HG03108 (cell line): Measurements from ENCODE around the gene CNR1.

ENCODE experiments used
- ATAC-seq: cut with Tn5 transposase; IDR thresholded peaks from one replicate; pipeline ENCODE4 v1.9.1; 2021; ENCODE audit warnings: moderate library complexity; ENCODE audit not compliant: unreplicated experiment

CNR1 gene

GRCh38 chr6:88144637-88145297, 21.4 kb downstream of the CNR1 start:
- no peak for ATAC-seq

GRCh38 chr6:88143421-88144157, 22.6 kb downstream of the CNR1 start:
- no peak for ATAC-seq

GRCh38 chr6:88142297-88142668, 23.9 kb downstream of the CNR1 start:
- no peak for ATAC-seq

GRCh38 chr6:88141561-88142296, 24.4 kb downstream of the CNR1 start:
- peak; percentile 95 for ATAC-seq

GRCh38 chr6:88137915-88138314, 28.2 kb downstream of the CNR1 start:
- no peak for ATAC-seq

GRCh38 chr6:88135578-88136114, 30.5 kb downstream of the CNR1 start:
- ATAC-seq = peak; percentile 71

- no peak for ATAC-seq
These were observed 31.6 kb downstream of the CNR1 start for GRCh38 chr6:88134575-88134974.

- no peak for ATAC-seq
These were observed 32.4 kb downstream of the CNR1 start for GRCh38 chr6:88133718-88134117.

- no peak for ATAC-seq
These were observed 41.1 kb downstream of the CNR1 start for GRCh38 chr6:88124925-88125557.

GRCh38 chr6:88120635-88121034, 45.5 kb downstream of the CNR1 start:
- no peak for ATAC-seq

GRCh38 chr6:88119769-88120168, 46.4 kb downstream of the CNR1 start:
- no peak for ATAC-seq

- no peak for ATAC-seq
These were observed 49.9 kb downstream of the CNR1 start for GRCh38 chr6:88116276-88116675.

GRCh38 chr6:88115307-88115706, 50.8 kb downstream of the CNR1 start:
- no peak for ATAC-seq

- no peak for ATAC-seq
These were observed 51.3 kb downstream of the CNR1 start for GRCh38 chr6:88114838-88115237.

- ATAC-seq = no peak
These were observed 54.2 kb downstream of the CNR1 start for GRCh38 chr6:88111991-88112390.

- ATAC-seq = no peak
These were observed 58.9 kb downstream of the CNR1 start for GRCh38 chr6:88107241-88107640.

- ATAC-seq = no peak
These were observed 60.3 kb downstream of the CNR1 start for GRCh38 chr6:88105741-88106340.
